Caco-2 (cell line): ENCODE measurements around the gene TUBGCP6. TPM values are rescaled to one million over a fixed set of nuclear protein-coding genes. Genes with fewer than 3 reads are reported as not detected.

Source experiments
- BruUV-seq: library from RNA; stranded (reverse); fragments of 400-500 nt; replicated peaks from 2 replicates; lab custom pipeline; 2021; lab: Mats Ljungman, UMichigan
- CTCF ChIA-PET: fragments of 300-600 bp; sonication (Branson Sonifier 250); formaldehyde crosslinking; loops from one replicate; lab custom pipeline; 2022; ENCODE audit warnings: antibody characterized with exemption; lab: Charles Lee
- POLR2A ChIA-PET: fragments of 300-600 bp; sonication (Branson Sonifier 250); formaldehyde crosslinking; loops from one replicate; lab custom pipeline; 2022; ENCODE audit warnings: antibody characterized with exemption; lab: Charles Lee
- DNase-seq, 2 experiments: peaks; one replicate each; pipeline versions ENCODE4 v3.0.0 to v3.0.0-alpha.2; 2020 to 2022
- H3K27me3 ChIP-seq: replicated peaks from 2 replicates; pipeline ENCODE4 v1.6.0; 2011; ENCODE audit warnings: low read length; ENCODE audit not compliant: control insufficient read depth, insufficient read depth
- H3K36me3 ChIP-seq: 2 replicates; pipeline ENCODE4 v1.5.1; 2011; ENCODE audit warnings: low read length; ENCODE audit not compliant: control insufficient read depth, insufficient read depth
- H3K4me1 ChIP-seq: fragments of 250-450 bp; sonication (Bioruptor Pico); 2 replicates; pipeline ENCODE4 v1.5.1; 2020; ENCODE audit warnings: mild to moderate bottlenecking
- H3K4me3 ChIP-seq: 2 replicates; pipeline ENCODE4 v1.5.1; 2011; ENCODE audit warnings: low read depth, mild to moderate bottlenecking, control low read depth, low read length
- H3K9me3 ChIP-seq: fragments of 250-450 bp; sonication (Bioruptor Pico); 2 replicates; pipeline ENCODE4 v1.5.1; 2020; ENCODE audit warnings: mild to moderate bottlenecking, moderate library complexity
- H3K27ac Mint-ChIP-seq: one replicate; pipeline ENCODE4 v1.8.0; 2022; ENCODE audit warnings: mixed read lengths; ENCODE audit not compliant: unreplicated experiment
- H3K27me3 Mint-ChIP-seq: one replicate; pipeline ENCODE4 v1.8.0; 2022; ENCODE audit warnings: mixed read lengths; ENCODE audit not compliant: insufficient read depth, unreplicated experiment
- H3K36me3 Mint-ChIP-seq: one replicate; pipeline ENCODE4 v1.8.0; 2022; ENCODE audit warnings: mild to moderate bottlenecking, mixed read lengths; ENCODE audit not compliant: insufficient read depth, unreplicated experiment
- H3K4me1 Mint-ChIP-seq: one replicate; pipeline ENCODE4 v1.8.0; 2022; ENCODE audit warnings: low read depth, mixed read lengths; ENCODE audit not compliant: unreplicated experiment
- H3K4me3 Mint-ChIP-seq: one replicate; pipeline ENCODE4 v1.8.0; 2022; ENCODE audit warnings: mild to moderate bottlenecking, moderate library complexity, mixed read lengths; ENCODE audit not compliant: unreplicated experiment
- H3K9me3 Mint-ChIP-seq: one replicate; pipeline ENCODE4 v1.8.0; 2022; ENCODE audit warnings: mixed read lengths; ENCODE audit not compliant: unreplicated experiment
- CTCF ChIP-seq, 2 experiments: fragments of 200-600 bp in 1 of 2; IDR thresholded peaks; 1 replicate in 1 of 2; 2 replicates in 1 of 2; pipeline versions ENCODE4 v1.5.1 to v1.8.0; 2011 to 2022; ENCODE audit warnings: antibody characterized with exemption in 1 of 2, control low read depth in 1 of 2, inconsistent platforms in 1 of 2, low read depth in 1 of 2, low read length in 1 of 2, mild to moderate bottlenecking in 1 of 2, moderate library complexity in 1 of 2; ENCODE audit not compliant: insufficient read depth in 1 of 2, severe bottlenecking in 1 of 2, unreplicated experiment in 1 of 2
- intact Hi-C: fragments of 100-400 bp; cut with micrococcal nuclease; formaldehyde crosslinking; loops from one replicate; pipeline ENCODE4 v1.10.0; 2022; ENCODE audit not compliant: unreplicated experiment
- total RNA-seq: library from RNA; stranded (reverse); gene quantifications from 2 replicates; pipeline ENCODE4 v1.2.3, GENCODE V29; 2022

Gene TUBGCP6
- total RNA-seq, 1 experiment from 2014 or later: 29.3 TPM

DNA sequence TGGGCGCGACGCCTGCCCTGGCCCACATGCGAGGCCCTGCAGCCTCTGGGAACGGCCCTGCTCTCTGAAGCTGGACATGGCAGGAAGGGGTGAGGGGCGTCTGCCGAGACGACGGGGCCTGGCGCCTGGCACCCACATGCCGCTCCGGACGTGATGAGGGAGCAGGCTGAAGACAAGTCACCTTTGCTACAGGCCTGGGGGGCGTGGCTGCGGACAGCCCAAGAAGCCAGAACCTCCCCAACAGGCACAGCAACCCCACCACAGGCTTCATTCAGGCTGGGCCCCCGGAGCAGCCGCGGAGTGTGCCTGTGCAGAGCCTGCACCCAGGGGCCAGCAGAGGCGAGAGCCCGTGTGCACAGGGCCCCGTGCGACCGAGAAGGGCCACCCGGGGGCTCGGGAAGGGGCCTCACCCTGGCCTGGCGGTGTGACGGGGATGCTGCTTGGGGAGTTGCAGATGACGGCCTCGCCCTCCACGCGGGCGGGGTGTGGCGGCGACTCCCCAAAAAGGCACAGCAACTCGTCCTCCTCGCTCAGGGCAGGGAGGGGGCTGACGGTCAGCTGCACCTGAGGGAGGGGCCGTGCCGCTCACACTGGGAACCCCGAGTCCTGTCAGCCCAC lies 42.0 kb upstream of the TUBGCP6 start:
- H3K36me3 Mint-ChIP-seq: peaks cover 53% of the 10 kb centered on the region
- no peak overlapping the region for H3K4me3 Mint-ChIP-seq
- Histone ChIP-seq H3K4me3 (no peak overlapping the region), H3K9me3 (no peaks in the 10 kb centered on the region), H3K36me3 (peaks cover 9% of the 10 kb centered on the region), H3K4me1 (peaks cover 14% of the 10 kb centered on the region), H3K27me3 (no peaks in the 10 kb centered on the region)
- POLR2A ChIA-PET: no interaction called here
- DNase-seq: no peak
- no peak for TF ChIP-seq CTCF (IDR thresholded peaks at IDR 0.05; ENCODE audit: insufficient read depth in 1 of 2, low read depth in 1 of 2, low read length in 1 of 2, severe bottlenecking in 1 of 2, unreplicated experiment in 1 of 2)
- H3K4me1 Mint-ChIP-seq: no peaks in the 10 kb centered on the region
- no peak overlapping the region for H3K27ac Mint-ChIP-seq
- no TSS peak for BruUV-seq
- intact Hi-C loops: no loop called here
- H3K27me3 Mint-ChIP-seq: no peaks in the 10 kb centered on the region
- CTCF ChIA-PET: no interaction called here
- H3K9me3 Mint-ChIP-seq: no peaks in the 10 kb centered on the region

GRCh38 chr22:50286275-50286674 lies 41.5 kb upstream of the TUBGCP6 start:
- ChIA-PET CTCF (no interaction called here), POLR2A (no interaction called here)
- no peak for TF ChIP-seq CTCF (IDR thresholded peaks at IDR 0.05; ENCODE audit: insufficient read depth in 1 of 2, low read depth in 1 of 2, low read length in 1 of 2, severe bottlenecking in 1 of 2, unreplicated experiment in 1 of 2)
- H3K27me3 Mint-ChIP-seq: no peaks in the 10 kb centered on the region
- DNase-seq: no peak
- H3K4me1 ChIP-seq: peaks cover 18% of the 10 kb centered on the region
- H3K4me3 ChIP-seq: no peak overlapping the region
- no peaks in the 10 kb centered on the region for H3K4me1 Mint-ChIP-seq
- intact Hi-C loops: no loop called here
- no TSS peak for BruUV-seq
- H3K36me3 Mint-ChIP-seq: peaks cover 49% of the 10 kb centered on the region
- H3K4me3 Mint-ChIP-seq: no peak overlapping the region
- peaks cover 12% of the 10 kb centered on the region for H3K36me3 ChIP-seq
- H3K9me3 Mint-ChIP-seq: no peaks in the 10 kb centered on the region
- no peak overlapping the region for H3K27ac Mint-ChIP-seq
- H3K27me3 ChIP-seq: no peaks in the 10 kb centered on the region
- H3K9me3 ChIP-seq: no peaks in the 10 kb centered on the region

- POLR2A ChIA-PET: no interaction called here
- no TSS peak for BruUV-seq
- H3K36me3 ChIP-seq: peaks cover 10% of the 10 kb centered on the region
These were observed 40.9 kb upstream of the TUBGCP6 start for GRCh38 chr22:50285568-50286229.

More at GRCh38 chr22:50285568-50286229, 40.9 kb upstream of the TUBGCP6 start:
- Mint-ChIP-seq H3K36me3 (peaks cover 49% of the 10 kb centered on the region), H3K27ac (no peak overlapping the region), H3K9me3 (no peaks in the 10 kb centered on the region), H3K27me3 (no peaks in the 10 kb centered on the region), H3K4me1 (no peaks in the 10 kb centered on the region), H3K4me3 (no peak overlapping the region)
- CTCF ChIA-PET: no interaction called here
- no peaks in the 10 kb centered on the region for H3K9me3 ChIP-seq
- TF ChIP-seq CTCF (IDR thresholded peaks at IDR 0.05; ENCODE audit: insufficient read depth in 1 of 2, low read depth in 1 of 2, low read length in 1 of 2, severe bottlenecking in 1 of 2, unreplicated experiment in 1 of 2): no peak
- no peak overlapping the region for H3K4me3 ChIP-seq
- peaks cover 18% of the 10 kb centered on the region for H3K4me1 ChIP-seq
- intact Hi-C loops: no loop called here
- no peaks in the 10 kb centered on the region for H3K27me3 ChIP-seq
- no peak for DNase-seq
